Endothelial cell of umbilical vein (primary cell): ENCODE data around the gene ASTN1.

ENCODE experiments used
- CTCF ChIP-seq, 2 donors: IDR thresholded peaks; 1 replicate in 1 of 2; 2 replicates in 1 of 2; pipeline ENCODE4 v1.5.1; 2011; ENCODE audit warnings: low read length in 2 of 2, mild to moderate bottlenecking in 2 of 2, moderate library complexity in 2 of 2, control low read depth in 1 of 2, inconsistent platforms in 1 of 2, low read depth in 1 of 2; ENCODE audit not compliant: insufficient read depth in 1 of 2; ENCODE audit errors: extremely low read depth in 1 of 2
- EZH2 ChIP-seq: IDR thresholded peaks from 2 replicates; pipeline ENCODE4 v1.6.1; 2012; ENCODE audit warnings: borderline replicate concordance, low read depth, mild to moderate bottlenecking, moderate library complexity, low read length, inconsistent platforms; ENCODE audit not compliant: severe bottlenecking
- FOS ChIP-seq: IDR thresholded peaks from 2 replicates; pipeline ENCODE4 v1.6.1; 2011; ENCODE audit warnings: mild to moderate bottlenecking, low read length, moderate library complexity, borderline replicate concordance; ENCODE audit not compliant: insufficient read depth
- JUN ChIP-seq: IDR thresholded peaks from 2 replicates; pipeline ENCODE4 v1.6.1; 2011; ENCODE audit warnings: borderline replicate concordance, low read depth; ENCODE audit not compliant: insufficient read length, insufficient read depth
- MAX ChIP-seq: IDR thresholded peaks from 2 replicates; pipeline ENCODE4 v1.6.1; 2011; ENCODE audit not compliant: insufficient read depth, insufficient read length
- MYC ChIP-seq: IDR thresholded peaks from one replicate; pipeline ENCODE4 v1.6.1; 2011; ENCODE audit warnings: mild to moderate bottlenecking, low read depth, low read length
- POLR2A ChIP-seq: IDR thresholded peaks from 2 replicates; pipeline ENCODE4 v1.6.1; 2012; ENCODE audit warnings: low read depth, mild to moderate bottlenecking, control low read depth, low read length
- POLR2AphosphoS5 ChIP-seq: IDR thresholded peaks from 2 replicates; pipeline ENCODE4 v1.6.1; 2012; ENCODE audit warnings: low read depth, mild to moderate bottlenecking, control low read depth, low read length, moderate library complexity; ENCODE audit not compliant: insufficient read depth

GRCh38 chr1:177106196-177106595 is 58.3 kb downstream of the ASTN1 start:
- TF ChIP-seq CTCF (IDR thresholded peaks at IDR 0.05; ENCODE audit: extremely low read depth in 1 of 2, insufficient read depth in 1 of 2, low read depth in 1 of 2, low read length in 2 of 2) = no peak
- no peak for TF ChIP-seq POLR2A
- TF ChIP-seq POLR2AphosphoS5 = no peak
- no peak for TF ChIP-seq EZH2
- TF ChIP-seq JUN = no peak
- no peak for TF ChIP-seq MAX
- no peak for TF ChIP-seq MYC
- no peak for TF ChIP-seq FOS
